Vagina (tissue), 2 donors: ENCODE results near the gene LSG1. TPM values are rescaled to one million over a fixed set of nuclear protein-coding genes. Genes with fewer than 3 reads are reported as not detected.

ENCODE experiments used
- DNase-seq, 2 donors: peaks; one replicate each; pipeline ENCODE4 v3.0.0-alpha.2; 2017; ENCODE audit errors: extremely low spot score in 2 of 2
- H3K27ac ChIP-seq: fragments of 200-600 bp; sonication (generic); one replicate; pipeline ENCODE4 v1.5.1; 2019
- H3K27me3 ChIP-seq: fragments of 200-600 bp; sonication (generic); one replicate; pipeline ENCODE4 v1.5.1; 2019
- H3K36me3 ChIP-seq, 2 donors: fragments of 200-600 bp; sonication (generic); one replicate each; pipeline ENCODE4 v1.5.1; 2017 to 2019
- H3K4me1 ChIP-seq: fragments of 200-600 bp; sonication (generic); one replicate; pipeline ENCODE4 v1.5.1; 2019
- H3K4me3 ChIP-seq, 2 donors: fragments of 200-600 bp; sonication (generic); 1 replicate in 1 of 2; 2 replicates in 1 of 2; pipeline ENCODE4 v1.5.1; 2016 to 2019
- H3K9me3 ChIP-seq: fragments of 200-600 bp; sonication (generic); one replicate; pipeline ENCODE4 v1.5.1; 2019
- CTCF ChIP-seq, 3 experiments: fragments of 450-650 bp in 2 of 3; fragments of 200-600 bp in 1 of 3; sonication (generic) in 1 of 3; IDR thresholded peaks; one replicate each; pipeline ENCODE4 v1.5.1; 2017 to 2019; ENCODE audit warnings: antibody characterized with exemption in 3 of 3, mild to moderate bottlenecking in 2 of 3, moderate library complexity in 2 of 3
- POLR2A ChIP-seq, 2 donors: fragments of 450-650 bp; IDR thresholded peaks; one replicate each; pipeline ENCODE4 v1.6.1; 2017; ENCODE audit warnings: antibody characterized with exemption in 2 of 2, mild to moderate bottlenecking in 2 of 2, moderate library complexity in 2 of 2
- POLR2AphosphoS5 ChIP-seq, 2 donors: sonication (generic); formaldehyde crosslinking; IDR thresholded peaks; one replicate each; pipeline ENCODE4 v1.9.0; 2017; ENCODE audit warnings: antibody characterized with exemption in 2 of 2, mild to moderate bottlenecking in 2 of 2, low read depth in 1 of 2; ENCODE audit not compliant: insufficient read depth in 1 of 2
- intact Hi-C: fragments of 100-400 bp; cut with DNase I; formaldehyde crosslinking; loops from one replicate; pipeline ENCODE4 v1.15.1; 2023
- total RNA-seq: library from RNA; depleted of rRNA; stranded (reverse); fragments of >200 nt; gene quantifications from one replicate; pipeline ENCODE4 v1.2.3, GENCODE V29; 2016

The LSG1 gene
- total RNA-seq, 1 donor from 2014 or later, result 40.3 TPM

- Histone ChIP-seq H3K27ac (peak overlapping the region; percentile 90), H3K4me3 (peak overlapping the region; percentile 62 to 75), H3K36me3 (no peaks in the 10 kb centered on the region), H3K27me3 (no peaks in the 10 kb centered on the region), H3K9me3 (no peaks in the 10 kb centered on the region), H3K4me1 (peaks cover 46% of the 10 kb centered on the region)
- TF ChIP-seq CTCF (IDR thresholded peaks at IDR 0.05), result peak in 1 of 3 experiments; percentile 35
- no peak for TF ChIP-seq POLR2A (IDR thresholded peaks at IDR 0.05)
- peak; percentile 14 to 66 for TF ChIP-seq POLR2AphosphoS5 (IDR thresholded peaks at IDR 0.05; ENCODE audit: insufficient read depth in 1 of 2, low read depth in 1 of 2)
- DNase-seq, result no peak
- intact Hi-C loops, result loop anchor here (5.0 to 10.0 kb wide), 2 partner anchors 420 to 857 kb away; partner anchors contain the start of gene PPP1R2
Observed at GRCh38 chr3:194687638-194688199, 15.7 kb upstream of the LSG1 start.

- no peaks in the 10 kb centered on the region for H3K27me3 ChIP-seq
- peak overlapping the region; percentile 62 to 75 for H3K4me3 ChIP-seq
- peaks cover 52% of the 10 kb centered on the region for H3K4me1 ChIP-seq
- TF ChIP-seq CTCF (IDR thresholded peaks at IDR 0.05) (no peak), POLR2A (IDR thresholded peaks at IDR 0.05) (no peak), POLR2AphosphoS5 (IDR thresholded peaks at IDR 0.05; ENCODE audit: insufficient read depth in 1 of 2, low read depth in 1 of 2) (no peak)
- DNase-seq, result no peak
- no peaks in the 10 kb centered on the region for H3K36me3 ChIP-seq
- no peaks in the 10 kb centered on the region for H3K9me3 ChIP-seq
- H3K27ac ChIP-seq, result peak overlapping the region; percentile 90
- intact Hi-C loops, result loop anchor here (5.0 to 10.0 kb wide), 2 partner anchors 420 to 858 kb away; partner anchors contain the start of gene PPP1R2
Observed at GRCh38 chr3:194686816-194687637, 15.0 kb upstream of the LSG1 start.

- TF ChIP-seq POLR2AphosphoS5 (IDR thresholded peaks at IDR 0.05; ENCODE audit: insufficient read depth in 1 of 2, low read depth in 1 of 2) (no peak), CTCF (IDR thresholded peaks at IDR 0.05) (no peak), POLR2A (IDR thresholded peaks at IDR 0.05) (no peak)
- H3K36me3 ChIP-seq, result no peaks in the 10 kb centered on the region
- peak overlapping the region; percentile 90 for H3K27ac ChIP-seq
- H3K4me3 ChIP-seq, result peak overlapping the region; percentile 62 to 75
- DNase-seq, result no peak
- H3K4me1 ChIP-seq, result peaks cover 52% of the 10 kb centered on the region
- intact Hi-C loops, result loop anchor here (5.0 to 10.0 kb wide), 2 partner anchors 421 to 858 kb away; partner anchors contain the start of gene PPP1R2
- H3K27me3 ChIP-seq, result no peaks in the 10 kb centered on the region
- H3K9me3 ChIP-seq, result no peaks in the 10 kb centered on the region
Observed at GRCh38 chr3:194686414-194686815, 14.4 kb upstream of the LSG1 start.

GRCh38 chr3:194685718-194686413 is 13.9 kb upstream of the LSG1 start, which contains the start of gene FAM43A:
Gene FAM43A (plus strand): TSS chr3:194685883. CDS start chr3:194686827, 944 bp downstream.
- H3K9me3 ChIP-seq, result no peaks in the 10 kb centered on the region
- peaks cover 52% of the 10 kb centered on the region for H3K4me1 ChIP-seq
- DNase-seq, result peak in 1 of 2 donors; percentile 98
- peak within 1 kb of the TSS; percentile 90 for H3K27ac ChIP-seq
- H3K27me3 ChIP-seq, result no peaks in the 10 kb centered on the region
- H3K4me3 ChIP-seq, result peak within 1 kb of the TSS; percentile 62 to 75
- no peaks in the 10 kb centered on the region for H3K36me3 ChIP-seq
- intact Hi-C loops, result loop anchor here (1.0 to 10.0 kb wide), 3 partner anchors 421 to 859 kb away; partner anchors contain the start of gene PPP1R2
- TF ChIP-seq POLR2A (IDR thresholded peaks at IDR 0.05) (peak; percentile 69 to 99), POLR2AphosphoS5 (IDR thresholded peaks at IDR 0.05; ENCODE audit: insufficient read depth in 1 of 2, low read depth in 1 of 2) (peak; percentile 95 to 100), CTCF (IDR thresholded peaks at IDR 0.05) (no peak)
